PC-3 (cell line): ENCODE results near the gene PSMA2. TPM values are rescaled to one million over a fixed set of nuclear protein-coding genes. Genes with fewer than 3 reads are reported as not detected.

Source experiments
- ATAC-seq: fragments of 200-7000 bp; cut with Tn5 transposase; 2 replicates; pipeline ENCODE4 v1.9.1; 2020; ENCODE audit warnings: mild to moderate bottlenecking, moderate library complexity
- BruUV-seq: library from RNA; stranded (reverse); fragments of 400-500 nt; replicated peaks from 2 replicates; lab custom pipeline; 2021; lab: Mats Ljungman, UMichigan
- CTCF ChIA-PET: fragments of 300-600 bp; sonication (Branson Sonifier 250); formaldehyde crosslinking; loops from one replicate; lab custom pipeline; 2022; ENCODE audit warnings: antibody characterized with exemption; lab: Charles Lee
- POLR2A ChIA-PET: fragments of 300-600 bp; sonication (Branson Sonifier 250); formaldehyde crosslinking; loops from one replicate; lab custom pipeline; 2022; ENCODE audit warnings: antibody characterized with exemption; ENCODE audit not compliant: unreplicated experiment; lab: Charles Lee
- DNase-seq: peaks from one replicate; pipeline ENCODE4 v3.0.0-alpha.2; 2015
- H2AFZ ChIP-seq: fragments of 300-600 bp; sonication (generic); 2 replicates; pipeline ENCODE4 v1.6.0; 2016; ENCODE audit warnings: antibody characterized with exemption, low read length
- H3F3A ChIP-seq: fragments of 300-600 bp; sonication (generic); one replicate; pipeline ENCODE4 v1.6.0; 2017; ENCODE audit warnings: antibody characterized with exemption, low read length, control low read depth, mild to moderate bottlenecking; ENCODE audit not compliant: unreplicated experiment
- H3K27ac ChIP-seq: fragments of 300-600 bp; sonication (generic); 2 replicates; pipeline ENCODE4 v1.5.1; 2016; ENCODE audit warnings: mild to moderate bottlenecking, low read length
- H3K27me3 ChIP-seq: fragments of 300-600 bp; sonication (generic); 2 replicates; pipeline ENCODE4 v1.6.1; 2016; ENCODE audit warnings: low read length, mixed read lengths
- H3K36me3 ChIP-seq: fragments of 300-600 bp; sonication (generic); 2 replicates; pipeline ENCODE4 v1.6.1; 2016; ENCODE audit warnings: low read depth, mixed run types, low read length, mixed read lengths
- H3K4me1 ChIP-seq: fragments of 300-600 bp; sonication (generic); 2 replicates; pipeline ENCODE4 v1.5.1; 2016; ENCODE audit warnings: low read length; ENCODE audit not compliant: insufficient read depth
- H3K4me2 ChIP-seq: fragments of 300-600 bp; sonication (generic); 2 replicates; pipeline ENCODE4 v1.6.0; 2016; ENCODE audit warnings: low read length
- H3K4me3 ChIP-seq: fragments of 300-600 bp; sonication (generic); 2 replicates; pipeline ENCODE4 v1.5.1; 2016; ENCODE audit warnings: mild to moderate bottlenecking, low read length, mixed read lengths
- H3K79me2 ChIP-seq: fragments of 300-600 bp; sonication (generic); 2 replicates; pipeline ENCODE4 v1.6.1; 2017; ENCODE audit warnings: low read length, mixed read lengths
- H3K9ac ChIP-seq: fragments of 300-600 bp; sonication (generic); 2 replicates; pipeline ENCODE4 v1.6.0; 2016; ENCODE audit warnings: mild to moderate bottlenecking, low read length
- H3K9me2 ChIP-seq: fragments of 300-600 bp; sonication (generic); replicated peaks from 2 replicates; pipeline ENCODE4 v1.6.1; 2016; ENCODE audit warnings: mixed run types, low read length, mixed read lengths
- H3K9me3 ChIP-seq: fragments of 300-600 bp; sonication (generic); 2 replicates; pipeline ENCODE4 v1.6.1; 2016; ENCODE audit warnings: low read length, mixed read lengths
- H4K20me1 ChIP-seq: fragments of 300-600 bp; sonication (generic); 2 replicates; pipeline ENCODE4 v1.6.1; 2016; ENCODE audit warnings: low read length, mixed read lengths
- EZH2 ChIP-seq: fragments of 300-600 bp; sonication (generic); IDR thresholded peaks from one replicate; pipeline ENCODE4 v1.6.1; 2017; ENCODE audit warnings: antibody characterized with exemption, mild to moderate bottlenecking, low read length; ENCODE audit not compliant: unreplicated experiment
- EZH2phosphoT487 ChIP-seq: fragments of 300-600 bp; sonication (generic); IDR thresholded peaks from 2 replicates; pipeline ENCODE4 v1.6.1; 2018; ENCODE audit warnings: mild to moderate bottlenecking, antibody characterized with exemption, low read length, borderline replicate concordance
- intact Hi-C: fragments of 100-400 bp; cut with micrococcal nuclease; formaldehyde crosslinking; loops from 2 replicates; pipeline ENCODE4 v1.9.0; 2023
- total RNA-seq: library from RNA; depleted of rRNA; stranded (reverse); fragments of >200 nt; gene quantifications from 2 replicates; pipeline ENCODE4 v1.2.3, GENCODE V29; 2014
- TF ChIP-seq, protein P1 (sequence below): fragments of 300-600 bp; sonication (generic); conservative IDR thresholded peaks from 2 replicates; pipeline ENCODE4 v1.5.1; 2017; ENCODE audit warnings: antibody characterized with exemption, low read depth, mild to moderate bottlenecking, low read length

Gene PSMA2
- total RNA-seq, 1 experiment from 2014 or later: 85.6 TPM

DNA sequence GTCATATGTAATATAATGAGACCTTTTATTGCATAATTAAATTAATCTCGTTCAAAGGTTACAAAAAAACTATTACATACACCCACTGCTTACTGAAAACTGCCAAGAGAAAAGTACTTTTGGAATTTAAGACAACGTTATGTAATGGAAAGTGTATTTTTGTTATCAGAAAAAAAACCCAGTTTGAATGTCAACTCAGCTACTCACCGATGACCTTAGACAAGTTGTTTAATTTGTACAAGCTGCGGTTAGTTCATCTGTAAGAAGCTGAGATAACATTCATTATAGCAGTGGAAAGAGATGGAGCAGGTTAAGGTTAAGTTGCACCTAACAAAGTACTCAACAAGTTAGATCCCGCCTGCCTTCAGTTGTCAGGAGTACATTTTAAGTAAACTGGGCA is 1.1 kb downstream of the PSMA2 start:
- peak overlapping the region; percentile 96 for H3K9ac ChIP-seq
- H3K27ac ChIP-seq: no peak overlapping the region
- no peak overlapping the region for H2AFZ ChIP-seq
- no peaks in the 10 kb centered on the region for H3K27me3 ChIP-seq
- H3K4me1 ChIP-seq: peaks cover 21% of the 10 kb centered on the region
- peaks cover 39% of the 10 kb centered on the region for H4K20me1 ChIP-seq
- TF ChIP-seq, protein P1, sequence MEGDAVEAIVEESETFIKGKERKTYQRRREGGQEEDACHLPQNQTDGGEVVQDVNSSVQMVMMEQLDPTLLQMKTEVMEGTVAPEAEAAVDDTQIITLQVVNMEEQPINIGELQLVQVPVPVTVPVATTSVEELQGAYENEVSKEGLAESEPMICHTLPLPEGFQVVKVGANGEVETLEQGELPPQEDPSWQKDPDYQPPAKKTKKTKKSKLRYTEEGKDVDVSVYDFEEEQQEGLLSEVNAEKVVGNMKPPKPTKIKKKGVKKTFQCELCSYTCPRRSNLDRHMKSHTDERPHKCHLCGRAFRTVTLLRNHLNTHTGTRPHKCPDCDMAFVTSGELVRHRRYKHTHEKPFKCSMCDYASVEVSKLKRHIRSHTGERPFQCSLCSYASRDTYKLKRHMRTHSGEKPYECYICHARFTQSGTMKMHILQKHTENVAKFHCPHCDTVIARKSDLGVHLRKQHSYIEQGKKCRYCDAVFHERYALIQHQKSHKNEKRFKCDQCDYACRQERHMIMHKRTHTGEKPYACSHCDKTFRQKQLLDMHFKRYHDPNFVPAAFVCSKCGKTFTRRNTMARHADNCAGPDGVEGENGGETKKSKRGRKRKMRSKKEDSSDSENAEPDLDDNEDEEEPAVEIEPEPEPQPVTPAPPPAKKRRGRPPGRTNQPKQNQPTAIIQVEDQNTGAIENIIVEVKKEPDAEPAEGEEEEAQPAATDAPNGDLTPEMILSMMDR: no peak
- no peak for TF ChIP-seq EZH2phosphoT487
- TF ChIP-seq EZH2: no peak
- ChIA-PET POLR2A (no interaction called here), CTCF (no interaction called here)
- peak overlapping the region; percentile 85 for H3K4me2 ChIP-seq
- H3K36me3 ChIP-seq: peaks cover 28% of the 10 kb centered on the region
- H3K4me3 ChIP-seq: peak overlapping the region; percentile 96
- BruUV-seq: no TSS peak
- H3K79me2 ChIP-seq: peaks cover 92% of the 10 kb centered on the region
- H3K9me2 ChIP-seq: no peaks in the 10 kb centered on the region
- no peaks in the 10 kb centered on the region for H3F3A ChIP-seq
- intact Hi-C loops: loop anchor here (5.0 to 10.0 kb wide), 3 partner anchors 41 to 989 kb away; partner anchors contain the start of gene COA1
- DNase-seq (no peak), ATAC-seq (no peak)
- H3K9me3 ChIP-seq: no peaks in the 10 kb centered on the region

DNA sequence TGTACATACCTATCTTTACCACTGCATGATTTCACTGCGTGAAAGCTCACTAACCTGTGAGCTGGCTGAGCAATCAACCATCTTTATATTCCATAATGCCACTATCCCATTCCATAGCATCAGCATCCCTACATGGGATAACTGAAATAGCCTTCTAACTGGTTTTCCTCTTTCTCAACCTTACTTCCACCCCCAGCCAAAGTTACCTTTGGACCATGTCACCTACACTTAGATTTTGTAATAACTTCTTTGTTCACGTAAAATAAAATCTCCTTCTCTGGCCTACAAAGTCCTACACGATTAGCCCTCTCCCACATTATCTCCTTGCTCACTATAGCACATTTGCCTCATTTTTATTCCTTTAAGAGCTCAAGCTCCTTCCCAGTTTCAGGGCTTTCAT is 2.5 kb downstream of the PSMA2 start:
- CTCF ChIA-PET: no interaction called here
- intact Hi-C loops: no loop called here
- ATAC-seq (no peak), DNase-seq (no peak)
- peaks cover 34% of the 10 kb centered on the region for H4K20me1 ChIP-seq
- peaks cover 30% of the 10 kb centered on the region for H3K36me3 ChIP-seq
- no peaks in the 10 kb centered on the region for H3F3A ChIP-seq
- no peak overlapping the region for H3K9ac ChIP-seq
- H3K4me3 ChIP-seq: peak overlapping the region; percentile 96
- H3K79me2 ChIP-seq: peaks cover 85% of the 10 kb centered on the region
- POLR2A ChIA-PET: no interaction called here
- H2AFZ ChIP-seq: no peak overlapping the region
- H3K27ac ChIP-seq: no peak overlapping the region
- TF ChIP-seq EZH2: no peak
- TF ChIP-seq, protein P1: no peak
- TF ChIP-seq EZH2phosphoT487: no peak
- no peaks in the 10 kb centered on the region for H3K9me3 ChIP-seq
- H3K27me3 ChIP-seq: no peaks in the 10 kb centered on the region
- no peaks in the 10 kb centered on the region for H3K9me2 ChIP-seq
- peak overlapping the region; percentile 85 for H3K4me2 ChIP-seq
- peaks cover 21% of the 10 kb centered on the region for H3K4me1 ChIP-seq
- no TSS peak for BruUV-seq

DNA sequence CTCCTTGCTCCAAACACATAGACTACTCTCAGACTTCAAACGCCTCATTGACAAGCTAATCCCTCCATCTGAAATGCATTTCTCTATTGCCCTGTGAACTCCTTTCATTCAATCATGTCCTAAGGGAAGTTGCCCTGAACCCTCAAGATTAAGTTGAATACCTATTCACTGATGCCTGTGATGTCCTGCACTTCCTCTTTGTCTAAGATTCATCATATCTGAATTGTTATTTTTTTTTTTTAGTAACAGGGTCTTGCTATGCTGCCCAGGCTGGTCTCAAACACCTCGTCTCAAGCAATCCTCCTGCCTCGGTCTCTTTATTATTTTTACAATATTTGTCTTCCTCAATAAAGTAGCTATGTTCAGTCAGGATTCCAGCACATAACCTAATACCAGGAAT is 3.2 kb downstream of the PSMA2 start:
- H3K27me3 ChIP-seq: no peaks in the 10 kb centered on the region
- H3K4me1 ChIP-seq: peaks cover 15% of the 10 kb centered on the region
- peaks cover 78% of the 10 kb centered on the region for H3K79me2 ChIP-seq
- no peak overlapping the region for H2AFZ ChIP-seq
- peak overlapping the region; percentile 85 for H3K4me2 ChIP-seq
- TF ChIP-seq, protein P1: no peak
- TF ChIP-seq EZH2: no peak
- no peak for TF ChIP-seq EZH2phosphoT487
- peaks cover 32% of the 10 kb centered on the region for H4K20me1 ChIP-seq
- no peaks in the 10 kb centered on the region for H3F3A ChIP-seq
- H3K27ac ChIP-seq: no peak overlapping the region
- BruUV-seq: no TSS peak
- POLR2A ChIA-PET: no interaction called here
- intact Hi-C loops: no loop called here
- ATAC-seq: no peak
- H3K9ac ChIP-seq: no peak overlapping the region
- H3K36me3 ChIP-seq: peaks cover 33% of the 10 kb centered on the region
- DNase-seq: no peak
- H3K4me3 ChIP-seq: peak overlapping the region; percentile 96; the same call in 1 of the 2 replicates
- no peaks in the 10 kb centered on the region for H3K9me3 ChIP-seq
- H3K9me2 ChIP-seq: no peaks in the 10 kb centered on the region
- CTCF ChIA-PET: no interaction called here
